Panc1 (cell line): Measurements from ENCODE around the gene NTSR2. TPM values are rescaled to one million over a fixed set of nuclear protein-coding genes. Genes with fewer than 3 reads are reported as not detected.

Experiments used
- ATAC-seq: fragments of 200-7000 bp; cut with Tn5 transposase; 2 replicates; pipeline ENCODE4 v1.9.1; 2020; ENCODE audit warnings: mild to moderate bottlenecking, moderate library complexity
- BruUV-seq: library from RNA; stranded (reverse); fragments of 400-500 nt; replicated peaks from 2 replicates; lab custom pipeline; 2021; lab: Mats Ljungman, UMichigan
- CTCF ChIA-PET: fragments of 300-600 bp; sonication (Branson Sonifier 250); formaldehyde crosslinking; loops from one replicate; lab custom pipeline; 2022; ENCODE audit warnings: antibody characterized with exemption; lab: Charles Lee
- POLR2A ChIA-PET: fragments of 300-600 bp; sonication (Branson Sonifier 250); formaldehyde crosslinking; loops from one replicate; lab custom pipeline; 2022; ENCODE audit warnings: antibody characterized with exemption; lab: Charles Lee
- DNase-seq: peaks from one replicate; pipeline ENCODE4 v3.0.0-alpha.2; 2010; ENCODE audit warnings: low read depth, low spot score
- H3K27ac ChIP-seq: 2 replicates; pipeline ENCODE4 v1.5.1; 2011; ENCODE audit warnings: mild to moderate bottlenecking, low read length, inconsistent platforms
- H3K27me3 ChIP-seq: fragments of 200-500 bp; sonication (Bioruptor generic); 2 replicates; pipeline ENCODE4 v1.6.0; 2014; ENCODE audit warnings: low read length, inconsistent platforms; ENCODE audit not compliant: control insufficient read depth, insufficient read depth
- H3K36me3 ChIP-seq: fragments of 200-500 bp; sonication (Bioruptor generic); 2 replicates; pipeline ENCODE4 v1.5.1; 2014; ENCODE audit warnings: inconsistent platforms, mild to moderate bottlenecking, low read length, moderate library complexity; ENCODE audit not compliant: control insufficient read depth, insufficient read depth
- H3K4me1 ChIP-seq: 2 replicates; pipeline ENCODE4 v1.5.1; 2011; ENCODE audit warnings: inconsistent platforms, mild to moderate bottlenecking, low read length, moderate library complexity; ENCODE audit not compliant: control insufficient read depth, insufficient read depth
- H3K4me3 ChIP-seq, 2 experiments: 2 replicates each; pipeline ENCODE4 v1.5.1; 2011 to 2012; ENCODE audit warnings: low read depth in 2 of 2, low read length in 2 of 2, mild to moderate bottlenecking in 2 of 2, inconsistent platforms in 1 of 2, moderate library complexity in 1 of 2
- H3K9me3 ChIP-seq: fragments of 200-500 bp; sonication (Bioruptor generic); 2 replicates; pipeline ENCODE4 v1.5.1; 2014; ENCODE audit warnings: low read depth, mild to moderate bottlenecking, inconsistent platforms, low read length, moderate library complexity; ENCODE audit not compliant: control insufficient read depth, insufficient read depth
- CTCF ChIP-seq: fragments of 450-650 bp; IDR thresholded peaks from 2 replicates; pipeline ENCODE4 v1.5.1; 2017; ENCODE audit warnings: mild to moderate bottlenecking
- POLR2AphosphoS5 ChIP-seq: IDR thresholded peaks from 2 replicates; pipeline ENCODE4 v1.6.1; 2012; ENCODE audit warnings: mild to moderate bottlenecking, low read depth, low read length, moderate library complexity
- REST ChIP-seq, 2 experiments: IDR thresholded peaks; 2 replicates each; pipeline ENCODE4 v1.6.1; 2011 to 2012; ENCODE audit warnings: low read depth in 2 of 2, control low read depth in 1 of 2, low read length in 1 of 2, mild to moderate bottlenecking in 1 of 2, moderate library complexity in 1 of 2; ENCODE audit not compliant: insufficient read depth in 1 of 2
- SIN3A ChIP-seq: IDR thresholded peaks from 2 replicates; pipeline ENCODE4 v1.6.1; 2012; ENCODE audit warnings: low read depth, mild to moderate bottlenecking, low read length, moderate library complexity, borderline replicate concordance; ENCODE audit not compliant: insufficient read depth
- TCF7L2 ChIP-seq: IDR thresholded peaks from 2 replicates; pipeline ENCODE4 v1.6.1; 2011; ENCODE audit warnings: mild to moderate bottlenecking, low read depth, low read length, inconsistent platforms
- in situ Hi-C: cut with HindIII; loops from 2 replicates; pipeline ENCODE4 v1.10.0; 2016; ENCODE audit warnings: low sequenced_read_pairs, low pct_unique_long_range_greater_than_20kb
- intact Hi-C: fragments of 100-400 bp; cut with micrococcal nuclease; formaldehyde crosslinking; loops from one replicate; pipeline ENCODE4 v1.10.0; 2022; ENCODE audit not compliant: unreplicated experiment
- total RNA-seq: library from RNA; stranded (reverse); gene quantifications from one replicate; pipeline ENCODE4 v1.2.1, GENCODE V29; 2021; ENCODE audit not compliant: unreplicated experiment

The NTSR2 gene
- total RNA-seq, 1 experiment from 2014 or later: 0.15 TPM

GRCh38 chr2:11665510-11666362 lies 4.3 kb downstream of the NTSR2 start:
- intact Hi-C loops (no loop called here), in situ Hi-C loops (no loop called here)
- Histone ChIP-seq H3K9me3 (no peaks in the 10 kb centered on the region), H3K4me3 (no peak overlapping the region), H3K36me3 (no peaks in the 10 kb centered on the region), H3K27me3 (no peaks in the 10 kb centered on the region; the same call in 1 of the 2 replicates), H3K4me1 (no peaks in the 10 kb centered on the region), H3K27ac (no peak overlapping the region)
- ChIA-PET POLR2A (no interaction called here), CTCF (interaction anchor here (1.0 kb wide), 1 partner anchor 20 kb away, joined by 3 read pairs; no protein-coding TSS in a partner anchor)
- ATAC-seq: no peak
- DNase-seq: no peak
- TF ChIP-seq TCF7L2 (no peak), CTCF (no peak), REST (IDR thresholded peaks at IDR 0.05; ENCODE audit: insufficient read depth in 1 of 2, low read depth in 2 of 2, low read length in 1 of 2) (no peak), POLR2AphosphoS5 (no peak), SIN3A (no peak)
- no TSS peak for BruUV-seq

- CTCF ChIA-PET: no interaction called here
- TF ChIP-seq REST (IDR thresholded peaks at IDR 0.05; ENCODE audit: insufficient read depth in 1 of 2, low read depth in 2 of 2, low read length in 1 of 2) (no peak), SIN3A (no peak), TCF7L2 (no peak), POLR2AphosphoS5 (no peak), CTCF (no peak)
- no peaks in the 10 kb centered on the region for H3K27me3 ChIP-seq
- DNase-seq (no peak), ATAC-seq (no peak)
- H3K36me3 ChIP-seq: no peaks in the 10 kb centered on the region
- no TSS peak for BruUV-seq
- no peaks in the 10 kb centered on the region for H3K9me3 ChIP-seq
- no peaks in the 10 kb centered on the region for H3K4me1 ChIP-seq
- in situ Hi-C loops (no loop called here), intact Hi-C loops (no loop called here)
- H3K27ac ChIP-seq: no peak overlapping the region
- no peak overlapping the region for H3K4me3 ChIP-seq
- POLR2A ChIA-PET: no interaction called here
Observed at GRCh38 chr2:11665028-11665427, 5.0 kb downstream of the NTSR2 start.
